MCF 10A (cell line): ENCODE results near the gene MAGEB17. TPM values are rescaled to one million over a fixed set of nuclear protein-coding genes. Genes with fewer than 3 reads are reported as not detected.

Experiments
- Bru-seq: library from RNA; stranded (reverse); fragments of 400-500 nt; gene quantifications from one replicate; lab custom pipeline; 2021; lab: Mats Ljungman, UMichigan
- BruChase-seq, 2 experiments: library from RNA; stranded (reverse); fragments of 400-500 nt; gene quantifications; one replicate each; lab custom pipeline; 2021; lab: Mats Ljungman, UMichigan
- BruUV-seq: library from RNA; stranded (reverse); fragments of 400-500 nt; replicated peaks from 2 replicates; lab custom pipeline; 2021; lab: Mats Ljungman, UMichigan
- CTCF ChIA-PET: fragments of 300-600 bp; sonication (Branson Sonifier 250); formaldehyde crosslinking; extraction: SDS; loops from one replicate; lab custom pipeline; 2021; ENCODE audit warnings: antibody characterized with exemption, inconsistent platforms; lab: Yijun Ruan, JAX
- POLR2A ChIA-PET: fragments of 300-600, 350-650 bp; sonication (Branson Sonifier 250); formaldehyde crosslinking; extraction: SDS; loops from one replicate; lab custom pipeline; 2020; ENCODE audit warnings: antibody characterized with exemption, inconsistent platforms; lab: Yijun Ruan, JAX
- DNase-seq: peaks from one replicate; pipeline ENCODE4 v3.0.0-alpha.2; 2018; ENCODE audit not compliant: unreplicated experiment
- H3K27ac Mint-ChIP-seq: one replicate; pipeline ENCODE4 v1.8.0; 2022; ENCODE audit warnings: mild to moderate bottlenecking, low read depth, mixed read lengths; ENCODE audit not compliant: unreplicated experiment
- H3K27me3 Mint-ChIP-seq: one replicate; pipeline ENCODE4 v1.8.0; 2022; ENCODE audit warnings: mixed read lengths; ENCODE audit not compliant: insufficient read depth, unreplicated experiment
- H3K36me3 Mint-ChIP-seq: one replicate; pipeline ENCODE4 v1.8.0; 2022; ENCODE audit warnings: mild to moderate bottlenecking, moderate library complexity, mixed read lengths; ENCODE audit not compliant: insufficient read depth, unreplicated experiment
- H3K4me1 Mint-ChIP-seq: one replicate; pipeline ENCODE4 v1.8.0; 2022; ENCODE audit warnings: mixed read lengths; ENCODE audit not compliant: insufficient read depth, unreplicated experiment
- H3K4me3 Mint-ChIP-seq: one replicate; pipeline ENCODE4 v1.8.0; 2022; ENCODE audit warnings: mild to moderate bottlenecking, moderate library complexity, mixed read lengths; ENCODE audit not compliant: unreplicated experiment
- H3K9me3 Mint-ChIP-seq: one replicate; pipeline ENCODE4 v1.8.0; 2022; ENCODE audit warnings: mixed read lengths; ENCODE audit not compliant: unreplicated experiment
- intact Hi-C: fragments of 100-400 bp; cut with micrococcal nuclease; formaldehyde crosslinking; loops from 2 replicates; pipeline ENCODE4 v1.14.1; 2022
- long read RNA-seq: library from polyadenylated mRNA; stranded (forward); transcript quantifications from one replicate; pipeline ENCODE4 v2.0.0, GENCODE V29; 2022
- total RNA-seq: library from RNA; stranded (reverse); gene quantifications from 2 replicates; pipeline ENCODE4 v1.2.3, GENCODE V29; 2022
- TF ChIP-seq, protein P1 (sequence below): fragments of 200-600 bp; IDR thresholded peaks from one replicate; pipeline ENCODE4 v1.8.0; 2022; ENCODE audit warnings: antibody characterized with exemption, mild to moderate bottlenecking; ENCODE audit not compliant: unreplicated experiment

MAGEB17 gene, protein sequence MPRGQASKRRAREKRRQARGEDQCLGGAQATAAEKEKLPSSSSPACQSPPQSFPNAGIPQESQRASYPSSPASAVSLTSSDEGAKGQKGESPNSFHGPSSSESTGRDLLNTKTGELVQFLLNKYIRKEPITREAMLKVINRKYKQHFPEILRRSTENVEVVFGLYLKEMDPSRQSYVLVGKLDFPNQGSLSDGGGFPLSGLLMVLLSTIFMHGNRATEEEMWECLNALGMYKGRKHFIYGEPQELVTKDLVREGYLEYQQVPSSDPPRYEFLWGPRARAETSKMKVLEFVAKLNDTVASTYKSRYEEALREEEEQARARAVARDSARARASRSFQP
- not detected in 2 replicates for total RNA-seq
- Bru-seq, nascent RNA, result not detected
- BruChase-seq, experiment 1, labeled RNA remaining after a 6-hour chase, result percentile 13 among the genes with signal in this experiment
- percentile 13 among the genes with signal in this experiment for BruChase-seq, experiment 2, labeled RNA remaining after a 2-hour chase
- long read RNA-seq, result 0 reads

DNA sequence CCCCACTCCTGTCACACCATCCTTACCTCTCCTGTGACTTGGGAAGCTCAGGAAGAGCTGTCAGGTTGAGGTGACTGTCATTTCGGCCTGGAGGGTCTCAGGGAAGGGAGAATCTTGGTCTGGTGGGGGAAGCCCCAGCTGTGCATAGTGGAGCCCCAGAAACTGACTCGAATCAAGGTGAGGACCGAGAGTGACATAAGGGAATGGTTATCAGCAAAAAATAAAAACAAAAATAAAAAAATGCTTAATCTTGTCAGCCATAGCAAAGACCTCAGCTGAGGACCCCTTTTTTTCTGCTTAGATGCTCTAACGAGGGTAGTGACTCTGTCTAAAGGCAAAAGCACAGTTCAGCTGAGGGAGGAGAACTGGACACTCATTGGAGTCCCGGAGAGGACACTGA is at the start of gene MAGEB17:
MAGEB17 (plus strand) TSS at position 301 of the 400 bp plus-strand sequence. CDS start 2,902 bp downstream, outside the sequence.
- Mint-ChIP-seq H3K27ac (no peak within 1 kb of the TSS), H3K27me3 (peaks cover 38% of the 10 kb centered on the region), H3K4me1 (no peaks in the 10 kb centered on the region), H3K9me3 (no peaks in the 10 kb centered on the region), H3K36me3 (no peaks in the 10 kb centered on the region), H3K4me3 (no peak within 1 kb of the TSS)
- no peak for DNase-seq
- intact Hi-C loops, result no loop called here
- ChIA-PET POLR2A (no interaction called here), CTCF (interaction anchor here (0.7 kb wide), 1 partner anchor 235 kb away, joined by 3 read pairs; no protein-coding TSS in a partner anchor)
- BruUV-seq, result no TSS peak
- TF ChIP-seq, protein P1, sequence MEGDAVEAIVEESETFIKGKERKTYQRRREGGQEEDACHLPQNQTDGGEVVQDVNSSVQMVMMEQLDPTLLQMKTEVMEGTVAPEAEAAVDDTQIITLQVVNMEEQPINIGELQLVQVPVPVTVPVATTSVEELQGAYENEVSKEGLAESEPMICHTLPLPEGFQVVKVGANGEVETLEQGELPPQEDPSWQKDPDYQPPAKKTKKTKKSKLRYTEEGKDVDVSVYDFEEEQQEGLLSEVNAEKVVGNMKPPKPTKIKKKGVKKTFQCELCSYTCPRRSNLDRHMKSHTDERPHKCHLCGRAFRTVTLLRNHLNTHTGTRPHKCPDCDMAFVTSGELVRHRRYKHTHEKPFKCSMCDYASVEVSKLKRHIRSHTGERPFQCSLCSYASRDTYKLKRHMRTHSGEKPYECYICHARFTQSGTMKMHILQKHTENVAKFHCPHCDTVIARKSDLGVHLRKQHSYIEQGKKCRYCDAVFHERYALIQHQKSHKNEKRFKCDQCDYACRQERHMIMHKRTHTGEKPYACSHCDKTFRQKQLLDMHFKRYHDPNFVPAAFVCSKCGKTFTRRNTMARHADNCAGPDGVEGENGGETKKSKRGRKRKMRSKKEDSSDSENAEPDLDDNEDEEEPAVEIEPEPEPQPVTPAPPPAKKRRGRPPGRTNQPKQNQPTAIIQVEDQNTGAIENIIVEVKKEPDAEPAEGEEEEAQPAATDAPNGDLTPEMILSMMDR, result no peak

DNA sequence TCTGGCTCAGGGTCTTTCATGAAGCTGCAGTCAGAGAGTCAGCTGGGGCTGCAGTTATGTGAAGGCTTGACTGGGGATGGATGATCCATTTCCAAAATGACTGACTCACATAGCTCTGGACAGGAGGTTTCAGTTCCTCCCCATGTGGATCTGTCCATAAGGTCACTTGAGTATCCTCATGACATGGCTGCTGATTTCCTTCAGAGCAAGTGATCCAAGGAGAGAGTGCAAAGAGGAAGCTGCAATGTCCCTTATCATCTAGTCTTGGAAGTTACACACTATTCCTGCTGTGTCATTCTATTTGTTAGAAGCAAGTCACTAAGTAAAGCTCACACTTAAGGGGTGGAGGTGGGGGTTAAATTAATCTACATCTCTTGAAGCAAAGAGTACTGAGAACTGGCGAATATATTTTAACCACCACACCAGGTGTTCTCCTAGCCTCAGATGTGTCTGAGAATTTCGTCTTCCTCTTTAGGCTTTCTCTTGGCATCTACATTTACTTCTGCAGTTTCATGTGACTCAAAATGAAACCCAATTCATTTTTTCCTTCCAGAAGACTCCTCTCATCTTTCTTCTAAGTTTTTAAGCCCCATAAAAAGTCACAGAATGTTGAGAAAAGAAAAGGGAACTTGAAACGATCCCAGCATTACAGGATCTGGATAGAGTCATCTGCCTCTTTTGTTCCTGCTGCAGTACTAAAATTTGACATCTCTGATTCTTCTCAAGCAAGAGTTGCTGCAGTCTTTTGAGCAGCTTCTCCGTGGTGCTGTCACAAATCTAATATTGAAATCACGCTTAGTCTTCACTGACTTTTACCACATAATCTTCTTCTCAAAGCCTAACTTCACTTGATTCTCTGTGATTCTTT is 47.7 kb upstream of the MAGEB17 start:
- no peak overlapping the region for H3K4me3 Mint-ChIP-seq

DNA sequence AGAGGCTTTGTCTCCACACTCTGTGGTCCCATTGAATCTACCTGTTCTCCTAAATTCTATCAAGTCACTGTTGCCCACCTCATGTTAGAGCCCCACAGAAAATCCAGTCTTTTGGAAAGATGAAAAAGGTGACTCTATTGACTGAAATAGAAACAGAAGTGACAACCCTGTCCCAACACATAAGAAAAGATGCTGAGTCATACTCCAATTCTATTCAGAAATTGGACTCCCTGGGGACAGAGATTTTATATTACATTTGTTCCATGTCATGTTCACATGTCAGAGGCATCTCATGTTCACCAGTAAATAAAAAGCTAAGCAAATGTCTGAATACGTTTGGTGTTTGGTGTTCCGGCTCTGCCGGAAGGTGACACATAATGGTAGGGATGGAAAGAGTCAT is 46.9 kb upstream of the MAGEB17 start:
- POLR2A ChIA-PET, result no interaction called here
- BruUV-seq, result no TSS peak
- intact Hi-C loops, result loop anchor here (5.0 to 10.0 kb wide), 2 partner anchors 92 to 436 kb away; no protein-coding TSS in a partner anchor
- no peaks in the 10 kb centered on the region for H3K9me3 Mint-ChIP-seq
- CTCF ChIA-PET, result interaction anchor here (0.6 to 4.0 kb wide), 2 partner anchors 30 to 316 kb away, joined by 4 to 20 read pairs; no protein-coding TSS in a partner anchor
- TF ChIP-seq, protein P1, result no peak
- no peak for DNase-seq
- H3K4me3 Mint-ChIP-seq, result no peak overlapping the region
- H3K4me1 Mint-ChIP-seq, result no peaks in the 10 kb centered on the region
- H3K36me3 Mint-ChIP-seq, result no peaks in the 10 kb centered on the region
- H3K27me3 Mint-ChIP-seq, result peaks cover 45% of the 10 kb centered on the region
- H3K27ac Mint-ChIP-seq, result no peak overlapping the region

More for the DNA sequence above, 47.7 kb upstream of the MAGEB17 start:
- no peak for DNase-seq
- H3K36me3 Mint-ChIP-seq, result no peaks in the 10 kb centered on the region
- intact Hi-C loops, result loop anchor here (5.0 to 10.0 kb wide), 2 partner anchors 93 to 435 kb away; no protein-coding TSS in a partner anchor
- ChIA-PET CTCF (interaction anchor here (1.2 kb wide), 1 partner anchor 545 kb away, joined by 5 read pairs; no protein-coding TSS in a partner anchor), POLR2A (no interaction called here)
- peaks cover 41% of the 10 kb centered on the region for H3K27me3 Mint-ChIP-seq
- TF ChIP-seq, protein P1, result no peak
- H3K9me3 Mint-ChIP-seq, result no peaks in the 10 kb centered on the region
- no peak overlapping the region for H3K27ac Mint-ChIP-seq
- BruUV-seq, result no TSS peak
- no peaks in the 10 kb centered on the region for H3K4me1 Mint-ChIP-seq
